Spleen (tissue), 11 donors: ENCODE measurements around the gene SUPT5H. TPM values are rescaled to one million over a fixed set of nuclear protein-coding genes. Genes with fewer than 3 reads are reported as not detected.
"Not testable (repeated sequence)": the region's sequence is repeated elsewhere in the genome, so short reads cannot be mapped to it uniquely, and the experiment has no call there.

Experiments used
- DNase-seq: peaks from one replicate; pipeline ENCODE4 v3.0.0-alpha.2; 2020
- H3K27ac ChIP-seq, 8 donors: fragments of 200-600 bp; sonication (generic) in 7 of 8; 1 replicate in 4 of 8; 2 replicates in 4 of 8; pipeline versions ENCODE4 v1.5.0 to v1.8.0; 2016 to 2021; ENCODE audit warnings: inconsistent platforms in 4 of 8, mild to moderate bottlenecking in 4 of 8, moderate library complexity in 1 of 8
- H3K27me3 ChIP-seq, 7 donors: fragments of 200-600 bp; sonication (generic) in 6 of 7; replicated peaks in 1 of 7; 1 replicate in 4 of 7; 2 replicates in 3 of 7; pipeline versions ENCODE4 v1.5.0 to v1.8.0; 2016 to 2021; ENCODE audit warnings: inconsistent platforms in 3 of 7, mild to moderate bottlenecking in 1 of 7
- H3K36me3 ChIP-seq, 6 donors: fragments of 200-600 bp; sonication (generic) in 5 of 6; 1 replicate in 4 of 6; 2 replicates in 2 of 6; pipeline versions ENCODE4 v1.5.0 to v1.8.0; 2016 to 2021; ENCODE audit warnings: inconsistent platforms in 2 of 6
- H3K4me1 ChIP-seq, 6 donors: fragments of 200-600 bp; sonication (generic) in 5 of 6; 1 replicate in 3 of 6; 2 replicates in 3 of 6; pipeline versions ENCODE4 v1.5.0 to v1.8.0; 2016 to 2021; ENCODE audit warnings: inconsistent platforms in 3 of 6
- H3K4me3 ChIP-seq, 8 donors: fragments of 200-600 bp; sonication (generic) in 7 of 8; 1 replicate in 4 of 8; 2 replicates in 4 of 8; pipeline versions ENCODE4 v1.5.0 to v1.8.0; 2016 to 2021; ENCODE audit warnings: inconsistent platforms in 4 of 8, mild to moderate bottlenecking in 4 of 8, moderate library complexity in 2 of 8
- H3K9me3 ChIP-seq, 8 donors: fragments of 200-600 bp; sonication (generic) in 7 of 8; 1 replicate in 4 of 8; 2 replicates in 4 of 8; pipeline versions ENCODE4 v1.5.0 to v1.8.0; 2016 to 2021; ENCODE audit warnings: inconsistent platforms in 4 of 8
- POLR2A ChIP-seq, 3 donors: fragments of 450-650 bp; IDR thresholded peaks; one replicate each; pipeline ENCODE4 v1.5.1; 2017; ENCODE audit warnings: antibody characterized with exemption in 3 of 3, mild to moderate bottlenecking in 1 of 3
- POLR2AphosphoS5 ChIP-seq, 3 donors: sonication (generic); formaldehyde crosslinking; IDR thresholded peaks; one replicate each; pipeline ENCODE4 v1.5.1; 2017; ENCODE audit warnings: antibody characterized with exemption in 3 of 3
- WGBS, 5 donors: extraction: QIAGEN DNeasy Blood & Tissue Kit in 3 of 5; methylation state at CpG; one replicate each; pipeline versions ENCODE4 v1.1.5 to v1.1.7; 2013 to 2018; 5-methylcytosine and 5-hydroxymethylcytosine counted together
- intact Hi-C: fragments of 100-400 bp; cut with DNase I; formaldehyde crosslinking; loops from one replicate; pipeline ENCODE4 v1.15.0; 2023; ENCODE audit warnings: low total_unique reads
- polyA plus RNA-seq, 3 donors: library from polyadenylated mRNA; stranded (reverse); fragments of 200-250 nt; gene quantifications; one replicate each; pipeline ENCODE4 v1.2.1, GENCODE V29; 2013
- total RNA-seq, 7 donors: library from RNA; depleted of rRNA in 3 of 7; stranded (reverse); fragments of >200 nt in 3 of 7; fragmentation: NEBNext Ultra II Directional in 4 of 7; extraction: Animal tissue kit (Norgen Biotek cat#: 25700) in 4 of 7; gene quantifications; one replicate each; pipeline versions ENCODE4 v1.1.0 to v1.2.1, GENCODE V29; 2016 to 2021
- TF ChIP-seq, protein P1 (sequence below), 11 experiments: fragments of 200-600 bp in 7 of 11; fragments of 450-650 bp in 4 of 11; sonication (generic) in 4 of 11; IDR thresholded peaks in 8 of 11; conservative IDR thresholded peaks in 3 of 11; 1 replicate in 7 of 11; 2 replicates in 4 of 11; pipeline versions ENCODE4 v1.4.0 to v1.8.0; 2016 to 2021; ENCODE audit warnings: antibody characterized with exemption in 11 of 11, inconsistent platforms in 4 of 11, mild to moderate bottlenecking in 1 of 11
- donor health status: healthy with polysubstance abuse.
- donor health status: DM: no; HTN: no; CAD: no; lungs with moderate emphysema.
- donor health status: DM: no; HTN: no; CAD: no.
- donor health status: Bipolar disorder and iron deficiency.
- donor health status: healthy.
- donor health status: DM: no; HTN: no; CAD: no.
- donor health status: DM: yes; HTN: yes; CAD: no.

SUPT5H gene
- total and polyA plus RNA-seq, 10 donors, result 95.8 to 225 (median 109) TPM

- intact Hi-C loops, result no loop called here
- H3K9me3 ChIP-seq, result no peaks in the 10 kb centered on the region
- peaks cover 8 to 90% (median 79%) of the 10 kb centered on the region in 6 donors for H3K36me3 ChIP-seq
- TF ChIP-seq POLR2AphosphoS5 (IDR thresholded peaks at IDR 0.05) (peak in 1 of 3 donors; percentile 30), POLR2A (IDR thresholded peaks at IDR 0.05) (no peak)
- H3K4me3 ChIP-seq, result no peak overlapping the region
- H3K4me1 ChIP-seq, result no peaks in the 10 kb centered on the region
- H3K27ac ChIP-seq, result no peak overlapping the region
- DNase-seq, result no peak
- 83 to 94% (median 91%) methylated on average over 9 to 11 of the region's 11 CpGs for WGBS, 5 donors
- H3K27me3 ChIP-seq, result no peaks in the 10 kb centered on the region
Observed at GRCh38 chr19:39473443-39473960, 28.1 kb downstream of the SUPT5H start.

DNA sequence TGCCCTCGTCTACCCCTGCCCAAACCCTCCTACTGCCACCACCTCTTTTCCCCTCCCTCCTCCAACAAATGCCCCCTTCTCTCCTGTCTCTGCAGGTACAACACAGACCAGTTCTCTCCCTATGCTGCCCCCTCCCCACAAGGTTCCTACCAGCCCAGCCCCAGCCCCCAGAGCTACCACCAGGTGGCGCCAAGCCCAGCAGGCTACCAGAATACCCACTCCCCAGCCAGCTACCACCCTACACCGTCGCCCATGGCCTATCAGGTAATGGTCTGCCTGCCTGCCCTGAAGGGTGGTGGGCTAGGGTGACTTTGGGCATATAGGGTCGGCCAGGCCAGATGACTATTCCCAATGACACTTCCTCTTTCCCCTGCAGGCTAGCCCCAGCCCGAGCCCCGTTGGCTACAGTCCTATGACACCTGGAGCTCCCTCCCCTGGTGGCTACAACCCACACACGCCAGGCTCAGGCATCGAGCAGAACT is 28.8 kb downstream of the SUPT5H start:
- no peaks in the 10 kb centered on the region for H3K9me3 ChIP-seq
- peaks cover 8 to 83% (median 72%) of the 10 kb centered on the region in 6 donors for H3K36me3 ChIP-seq
- peak in 2 of 3 donors; percentile 13 to 35 for TF ChIP-seq POLR2AphosphoS5 (IDR thresholded peaks at IDR 0.05)
- TF ChIP-seq, protein P1, sequence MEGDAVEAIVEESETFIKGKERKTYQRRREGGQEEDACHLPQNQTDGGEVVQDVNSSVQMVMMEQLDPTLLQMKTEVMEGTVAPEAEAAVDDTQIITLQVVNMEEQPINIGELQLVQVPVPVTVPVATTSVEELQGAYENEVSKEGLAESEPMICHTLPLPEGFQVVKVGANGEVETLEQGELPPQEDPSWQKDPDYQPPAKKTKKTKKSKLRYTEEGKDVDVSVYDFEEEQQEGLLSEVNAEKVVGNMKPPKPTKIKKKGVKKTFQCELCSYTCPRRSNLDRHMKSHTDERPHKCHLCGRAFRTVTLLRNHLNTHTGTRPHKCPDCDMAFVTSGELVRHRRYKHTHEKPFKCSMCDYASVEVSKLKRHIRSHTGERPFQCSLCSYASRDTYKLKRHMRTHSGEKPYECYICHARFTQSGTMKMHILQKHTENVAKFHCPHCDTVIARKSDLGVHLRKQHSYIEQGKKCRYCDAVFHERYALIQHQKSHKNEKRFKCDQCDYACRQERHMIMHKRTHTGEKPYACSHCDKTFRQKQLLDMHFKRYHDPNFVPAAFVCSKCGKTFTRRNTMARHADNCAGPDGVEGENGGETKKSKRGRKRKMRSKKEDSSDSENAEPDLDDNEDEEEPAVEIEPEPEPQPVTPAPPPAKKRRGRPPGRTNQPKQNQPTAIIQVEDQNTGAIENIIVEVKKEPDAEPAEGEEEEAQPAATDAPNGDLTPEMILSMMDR (IDR thresholded peaks at IDR 0.05 in 8 of 11, conservative IDR thresholded peaks at IDR 0.05 in 3 of 11), result peak; percentile 62 to 84 (median 76)
- TF ChIP-seq POLR2A (IDR thresholded peaks at IDR 0.05), result no peak
- H3K27ac ChIP-seq, result peak overlapping the region in 2 of 8 donors; percentile 11 to 18
- H3K4me3 ChIP-seq, result no peak overlapping the region
- 50 to 72% (median 56%) methylated on average over 5 to 9 of the region's 9 CpGs for WGBS, 5 donors
- DNase-seq, result peak; percentile 90
- H3K27me3 ChIP-seq, result no peaks in the 10 kb centered on the region
- intact Hi-C loops, result no loop called here
- H3K4me1 ChIP-seq, result no peaks in the 10 kb centered on the region

- DNase-seq, result no peak
- Histone ChIP-seq H3K27me3 (no peaks in the 10 kb centered on the region), H3K36me3 (peaks cover 6 to 68% (median 56%) of the 10 kb centered on the region in 6 donors), H3K27ac (no peak overlapping the region), H3K4me3 (no peak overlapping the region), H3K4me1 (peaks cover 0 to 14% (median 9%) of the 10 kb centered on the region in 6 donors), H3K9me3 (no peaks in the 10 kb centered on the region)
- 97 to 100% (median 100%) methylated on average over 2 of the region's 2 CpGs for WGBS, 5 donors
- TF ChIP-seq, protein P1 (IDR thresholded peaks at IDR 0.05 in 8 of 11, conservative IDR thresholded peaks at IDR 0.05 in 3 of 11), result no peak
- TF ChIP-seq POLR2AphosphoS5 (IDR thresholded peaks at IDR 0.05) (no peak), POLR2A (IDR thresholded peaks at IDR 0.05) (no peak)
- intact Hi-C loops, result no loop called here
Observed at GRCh38 chr19:39475748-39476147, 30.4 kb downstream of the SUPT5H start.

- DNase-seq, H3K4me3 ChIP-seq, intact Hi-C loops, H3K27me3 ChIP-seq, H3K9me3 ChIP-seq: not testable (repeated sequence)
- WGBS, 5 donors, result 80 to 87% (median 83%) methylated on average over 11 of the region's 11 CpGs
- H3K36me3 ChIP-seq, result peaks cover 0 to 51% (median 30%) of the 10 kb centered on the region in 6 donors
- H3K27ac ChIP-seq, result peak overlapping the region in 3 of 8 donors; percentile 86 to 90 (median 89)
- H3K4me1 ChIP-seq, result peaks cover 11 to 35% (median 23%) of the 10 kb centered on the region in 6 donors
Observed at GRCh38 chr19:39479319-39479801, 34.0 kb downstream of the SUPT5H start.

DNA sequence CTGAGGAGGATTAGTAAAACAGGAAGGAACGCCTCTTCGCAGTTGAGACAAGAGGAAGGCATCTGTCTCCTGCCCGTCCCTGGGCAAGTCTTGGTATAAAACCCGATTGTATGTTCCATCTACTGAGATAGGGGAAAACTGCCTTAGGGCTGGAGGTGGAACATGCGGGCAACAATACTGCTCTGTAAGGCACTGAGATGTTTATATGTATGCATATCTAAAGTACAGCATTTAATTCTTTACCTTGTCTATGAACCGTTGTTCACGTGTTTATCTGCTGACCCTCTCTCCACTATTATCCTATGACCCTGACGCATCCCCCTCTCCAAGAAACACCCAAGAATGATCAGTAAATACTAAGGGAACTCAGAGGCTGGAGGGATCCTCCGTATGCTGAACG is 34.5 kb downstream of the SUPT5H start:
- no peak for DNase-seq
- TF ChIP-seq, protein P1 (IDR thresholded peaks at IDR 0.05 in 8 of 11, conservative IDR thresholded peaks at IDR 0.05 in 3 of 11), result no peak
- TF ChIP-seq POLR2AphosphoS5 (IDR thresholded peaks at IDR 0.05) (no peak), POLR2A (IDR thresholded peaks at IDR 0.05) (no peak)
- Histone ChIP-seq H3K27ac (peak overlapping the region in 6 of 8 donors; percentile 81 to 90 (median 84)), H3K4me1 (peaks cover 11 to 35% (median 23%) of the 10 kb centered on the region in 6 donors), H3K36me3 (peaks cover 0 to 51% (median 27%) of the 10 kb centered on the region in 6 donors), H3K4me3 (peak overlapping the region in 6 of 8 donors; percentile 89 to 100 (median 96)), H3K27me3 (no peaks in the 10 kb centered on the region), H3K9me3 (no peaks in the 10 kb centered on the region)
- intact Hi-C loops, result loop anchor here (5.0 kb wide), 1 partner anchor 52 kb away; the partner anchor contains the start of gene EID2B
- WGBS, 5 donors, result 29 to 53% (median 37%) methylated on average over 10 of the region's 10 CpGs
